IMR-90 (cell line): ENCODE measurements around the gene PFKFB2. TPM values are rescaled to one million over a fixed set of nuclear protein-coding genes. Genes with fewer than 3 reads are reported as not detected.

Experiments used
- ATAC-seq: fragments of 200-7000 bp; cut with Tn5 transposase; 2 replicates; pipeline ENCODE4 v1.9.1; 2020; ENCODE audit warnings: low read depth, mild to moderate bottlenecking, moderate library complexity
- BruUV-seq: library from RNA; stranded (reverse); fragments of 400-500 nt; replicated peaks from 2 replicates; lab custom pipeline; 2021; lab: Mats Ljungman, UMichigan
- CTCF ChIA-PET: fragments of 300-600 bp; formaldehyde crosslinking; extraction: SDS; loops from one replicate; lab custom pipeline; 2021; ENCODE audit warnings: antibody characterized with exemption; lab: Yijun Ruan, JAX
- POLR2A ChIA-PET: fragments of 300-600 bp; sonication (Branson Sonifier 250); formaldehyde crosslinking; loops from one replicate; lab custom pipeline; 2022; ENCODE audit warnings: antibody characterized with exemption; ENCODE audit not compliant: unreplicated experiment; lab: Charles Lee
- DNase-seq: peaks from one replicate; pipeline ENCODE4 v3.0.0; 2013
- H2AFZ ChIP-seq: replicated peaks from 2 replicates; pipeline ENCODE3; 2013; ENCODE audit warnings: low read length, mild to moderate bottlenecking; ENCODE audit not compliant: poor library complexity
- H2AK5ac ChIP-seq: 2 replicates; pipeline ENCODE4 v1.6.1; 2013; ENCODE audit warnings: low read depth, low read length, inconsistent platforms
- H2AK9ac ChIP-seq: replicated peaks from 2 replicates; pipeline ENCODE3; 2013; ENCODE audit warnings: mild to moderate bottlenecking, low read depth, low read length, moderate library complexity; ENCODE audit not compliant: poor library complexity
- H2BK120ac ChIP-seq: 2 replicates; pipeline ENCODE4 v1.6.1; 2013; ENCODE audit warnings: low read depth, low read length, inconsistent platforms
- H2BK15ac ChIP-seq: 3 replicates; pipeline ENCODE4 v1.6.1; 2013; ENCODE audit warnings: low read depth, low read length, inconsistent platforms
- H2BK20ac ChIP-seq: 2 replicates; pipeline ENCODE4 v1.6.1; 2013; ENCODE audit warnings: low read depth, mild to moderate bottlenecking, inconsistent platforms, low read length, moderate library complexity
- H2BK5ac ChIP-seq: 2 replicates; pipeline ENCODE4 v1.6.1; 2013; ENCODE audit warnings: mild to moderate bottlenecking, low read depth, low read length, inconsistent platforms; ENCODE audit not compliant: poor library complexity, severe bottlenecking
- H3K14ac ChIP-seq: replicated peaks from 2 replicates; pipeline ENCODE4 v1.6.1; 2013; ENCODE audit warnings: low read depth, low read length, inconsistent platforms
- H3K18ac ChIP-seq: 2 replicates; pipeline ENCODE4 v1.6.1; 2013; ENCODE audit warnings: low read depth, low read length, control low read depth
- H3K23ac ChIP-seq: 2 replicates; pipeline ENCODE4 v1.6.1; 2013; ENCODE audit warnings: low read depth, low read length, inconsistent platforms
- H3K27ac ChIP-seq: 2 replicates; pipeline ENCODE4 v1.5.1; 2013; ENCODE audit warnings: mild to moderate bottlenecking, control low read depth, low read length; ENCODE audit not compliant: insufficient read depth
- H3K27me3 ChIP-seq: 2 replicates; pipeline ENCODE4 v1.6.1; 2013; ENCODE audit warnings: low read length; ENCODE audit not compliant: control insufficient read depth, insufficient read depth
- H3K36me3 ChIP-seq: 2 replicates; pipeline ENCODE4 v1.6.1; 2013; ENCODE audit warnings: low read length, mixed read lengths; ENCODE audit not compliant: control insufficient read depth, insufficient read depth
- H3K4ac ChIP-seq: 2 replicates; pipeline ENCODE4 v1.6.1; 2013; ENCODE audit warnings: low read depth, low read length, inconsistent platforms
- H3K4me1 ChIP-seq: 2 replicates; pipeline ENCODE4 v1.6.1; 2013; ENCODE audit warnings: low read length, mixed read lengths; ENCODE audit not compliant: control insufficient read depth, insufficient read depth
- H3K4me2 ChIP-seq: 2 replicates; pipeline ENCODE4 v1.6.1; 2013; ENCODE audit warnings: low read depth, mild to moderate bottlenecking, control low read depth, low read length, moderate library complexity
- H3K4me3 ChIP-seq: 2 replicates; pipeline ENCODE4 v1.5.1; 2013; ENCODE audit warnings: low read depth, mild to moderate bottlenecking, control low read depth, low read length, moderate library complexity; ENCODE audit not compliant: insufficient read depth
- H3K56ac ChIP-seq: 2 replicates; pipeline ENCODE4 v1.6.1; 2013; ENCODE audit warnings: low read length, inconsistent platforms; ENCODE audit not compliant: insufficient read depth; ENCODE audit errors: extremely low read depth
- H3K79me1 ChIP-seq, 2 experiments: 2 replicates each; pipeline ENCODE4 v1.6.1; 2013; ENCODE audit warnings: low read length in 2 of 2, inconsistent platforms in 1 of 2, low read depth in 1 of 2
- H3K9ac ChIP-seq: 2 replicates; pipeline ENCODE4 v1.6.1; 2013; ENCODE audit warnings: low read depth, low read length, control low read depth
- H3K9me1 ChIP-seq: 2 replicates; pipeline ENCODE4 v1.6.1; 2013; ENCODE audit warnings: low read length, inconsistent platforms; ENCODE audit not compliant: insufficient read depth
- H3K9me3 ChIP-seq: 2 replicates; pipeline ENCODE4 v1.6.1; 2013; ENCODE audit warnings: low read length; ENCODE audit not compliant: control insufficient read depth, insufficient read depth
- H4K20me1 ChIP-seq: 2 replicates; pipeline ENCODE4 v1.6.1; 2013; ENCODE audit warnings: low read length, inconsistent platforms; ENCODE audit not compliant: insufficient read depth
- H4K5ac ChIP-seq: 2 replicates; pipeline ENCODE4 v1.6.1; 2013; ENCODE audit warnings: mild to moderate bottlenecking, low read depth, low read length, control low read depth
- H4K8ac ChIP-seq, 2 experiments: 2 replicates each; pipeline ENCODE4 v1.6.1; 2013; ENCODE audit warnings: low read depth in 2 of 2, low read length in 2 of 2, control low read depth in 1 of 2, inconsistent platforms in 1 of 2
- H4K91ac ChIP-seq: 2 replicates; pipeline ENCODE4 v1.6.1; 2013; ENCODE audit warnings: low read depth, low read length, inconsistent platforms; ENCODE audit not compliant: insufficient read depth
- BHLHE40 ChIP-seq: fragments of 150-350 bp; IDR thresholded peaks from 2 replicates; pipeline ENCODE4 v1.6.1; 2016; ENCODE audit warnings: mild to moderate bottlenecking, low read depth, low read length
- CHD1 ChIP-seq: IDR thresholded peaks from 2 replicates; pipeline ENCODE4 v1.6.1; 2012; ENCODE audit warnings: low read depth, low read length, improper control_type of control experiment
- ELK1 ChIP-seq: fragments of 150-350 bp; IDR thresholded peaks from 2 replicates; pipeline ENCODE4 v1.6.1; 2016; ENCODE audit warnings: low read depth, mild to moderate bottlenecking, low read length, moderate library complexity, borderline replicate concordance
- MAZ ChIP-seq: IDR thresholded peaks from 2 replicates; pipeline ENCODE4 v1.6.1; 2012; ENCODE audit warnings: low read depth, mild to moderate bottlenecking, low read length, improper control_type of control experiment, moderate library complexity, borderline replicate concordance
- NFE2L2 ChIP-seq: fragments of 150-350 bp; IDR thresholded peaks from 2 replicates; pipeline ENCODE4 v1.6.1; 2016; ENCODE audit warnings: low read depth, mild to moderate bottlenecking, low read length
- POLR2A ChIP-seq: IDR thresholded peaks from 2 replicates; pipeline ENCODE4 v1.6.1; 2012; ENCODE audit warnings: mild to moderate bottlenecking, low read depth, low read length
- RAD21 ChIP-seq: IDR thresholded peaks from 2 replicates; pipeline ENCODE4 v1.6.1; 2012; ENCODE audit warnings: low read length, improper control_type of control experiment
- USF2 ChIP-seq: fragments of 150-350 bp; IDR thresholded peaks from 2 replicates; pipeline ENCODE4 v1.6.1; 2017; ENCODE audit warnings: mild to moderate bottlenecking, antibody characterized with exemption, low read length, low read depth
- WGBS, 2 experiments: methylation state at CpG; one replicate each; pipeline versions ENCODE4 v1.1.5 to v1.1.7; 2013; ENCODE audit warnings: missing lambda C conversion rate in 2 of 2; ENCODE audit not compliant: insufficient read length in 1 of 2; ENCODE audit errors: extremely low coverage in 2 of 2; 5-methylcytosine and 5-hydroxymethylcytosine counted together
- dilution Hi-C: fragments of 300-500 bp; cut with HindIII; formaldehyde crosslinking; loops from one replicate; pipeline ENCODE4 v1.14.3; 2018; ENCODE audit warnings: low sequenced_read_pairs; ENCODE audit not compliant: unreplicated experiment
- in situ Hi-C: fragments of 300-500 bp; cut with MboI; formaldehyde crosslinking; loops from 3 replicates; pipeline ENCODE4 v1.14.3; 2019; ENCODE audit warnings: low sequenced_read_pairs, inconsistent platforms, mixed read lengths
- intact Hi-C: fragments of 100-400 bp; cut with micrococcal nuclease; formaldehyde crosslinking; loops from 2 replicates; pipeline ENCODE4 v1.10.0; 2022
- polyA plus RNA-seq, 3 experiments: library from polyadenylated mRNA; depleted of rRNA; stranded (reverse); fragments of >200 nt; gene quantifications; 2 replicates each; pipeline ENCODE4 v1.2.3, GENCODE V29; 2012; ENCODE audit warnings: low replicate concordance in 1 of 3
- total RNA-seq: library from RNA; depleted of rRNA; stranded (reverse); fragments of >200 nt; gene quantifications from 2 replicates; pipeline ENCODE4 v1.2.3, GENCODE V29; 2012

PFKFB2 gene
- total and polyA plus RNA-seq, 2 of the 4 experiments (the other 2 are of a cell fraction): 0.62 to 1.3 TPM

- DNase-seq: no peak
- Histone ChIP-seq H3K9me3 (no peaks in the 10 kb centered on the region), H3K27me3 (peaks cover 3% of the 10 kb centered on the region; the same call in 1 of the 2 replicates), H3K18ac (no peak overlapping the region), H3K9ac (no peak overlapping the region), H4K20me1 (no peaks in the 10 kb centered on the region), H3K23ac (no peak overlapping the region), H2BK15ac (no peak overlapping the region), H3K9me1 (no peaks in the 10 kb centered on the region), H3K4me2 (no peak overlapping the region), H3K4me3 (no peak overlapping the region), H3K4me1 (no peaks in the 10 kb centered on the region), H2BK5ac (no peak overlapping the region), H3K79me1 (no peaks in the 10 kb centered on the region), H2BK20ac (no peak overlapping the region), H4K8ac (no peak overlapping the region), H3K56ac (no peak overlapping the region), H4K5ac (no peak overlapping the region), H3K4ac (no peak overlapping the region), H2AK5ac (no peak overlapping the region), H2AFZ (no peak overlapping the region), H4K91ac (no peak overlapping the region), H3K14ac (no peak overlapping the region), H3K27ac (no peak overlapping the region), H2BK120ac (no peak overlapping the region), H3K36me3 (no peaks in the 10 kb centered on the region), H2AK9ac (no peak overlapping the region)
- POLR2A ChIA-PET: no interaction called here
- TF ChIP-seq RAD21 (no peak), ELK1 (no peak), MAZ (no peak), USF2 (no peak), NFE2L2 (no peak), BHLHE40 (no peak), CHD1 (no peak), POLR2A (no peak)
- WGBS, 2 experiments: 0% methylated on average over 1 of the region's 2 CpGs; no CpG with 5 or more reads in 1 of the 2 experiments
- in situ Hi-C loops: loop anchor here (5.0 kb wide), 1 partner anchor 313 kb away; no protein-coding TSS in a partner anchor
- dilution Hi-C loops: no loop called here
- BruUV-seq: no TSS peak
- no peak for ATAC-seq
- CTCF ChIA-PET: interaction anchor here (1.0 kb wide), 1 partner anchor 45 kb away, joined by 3 read pairs; no protein-coding TSS in a partner anchor
- intact Hi-C loops: no loop called here
These were observed 40.9 kb downstream of the PFKFB2 start for GRCh38 chr1:207093944-207094343.
